Suprapubic skin (tissue), 3 donors: ENCODE measurements around the gene ERF.

Source experiments
- EP300 ChIP-seq: sonication (generic); formaldehyde crosslinking; IDR thresholded peaks from one replicate; pipeline ENCODE4 v1.6.1; 2017; ENCODE audit warnings: antibody characterized with exemption
- TF ChIP-seq, protein P1 (sequence below), 2 donors: fragments of 200-600 bp in 1 of 2; fragments of 450-650 bp in 1 of 2; sonication (generic) in 1 of 2; IDR thresholded peaks; one replicate each; pipeline ENCODE4 v1.5.1; 2016 to 2019; ENCODE audit warnings: antibody characterized with exemption in 2 of 2, mild to moderate bottlenecking in 1 of 2, moderate library complexity in 1 of 2

DNA sequence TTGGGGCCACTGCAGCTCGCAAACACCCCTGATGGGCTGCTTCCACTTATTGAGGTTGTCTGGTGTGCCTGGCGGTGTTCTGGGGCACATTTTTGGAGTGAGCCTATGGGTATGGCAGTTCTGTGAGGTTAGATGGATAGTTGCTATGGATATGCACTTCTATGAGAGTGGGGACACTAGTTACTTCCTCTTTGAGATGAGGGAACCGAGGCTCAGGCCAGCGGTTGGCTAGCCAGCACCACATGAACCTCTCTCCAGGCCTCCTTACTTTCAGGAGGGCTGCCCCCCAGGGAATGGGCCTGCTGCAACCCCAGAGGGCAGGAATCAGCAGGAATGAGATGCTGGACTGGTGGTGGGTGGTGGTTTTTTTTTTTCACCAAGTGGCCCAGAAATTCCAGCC, 33.5 kb upstream of the ERF start:
- TF ChIP-seq, protein P1, sequence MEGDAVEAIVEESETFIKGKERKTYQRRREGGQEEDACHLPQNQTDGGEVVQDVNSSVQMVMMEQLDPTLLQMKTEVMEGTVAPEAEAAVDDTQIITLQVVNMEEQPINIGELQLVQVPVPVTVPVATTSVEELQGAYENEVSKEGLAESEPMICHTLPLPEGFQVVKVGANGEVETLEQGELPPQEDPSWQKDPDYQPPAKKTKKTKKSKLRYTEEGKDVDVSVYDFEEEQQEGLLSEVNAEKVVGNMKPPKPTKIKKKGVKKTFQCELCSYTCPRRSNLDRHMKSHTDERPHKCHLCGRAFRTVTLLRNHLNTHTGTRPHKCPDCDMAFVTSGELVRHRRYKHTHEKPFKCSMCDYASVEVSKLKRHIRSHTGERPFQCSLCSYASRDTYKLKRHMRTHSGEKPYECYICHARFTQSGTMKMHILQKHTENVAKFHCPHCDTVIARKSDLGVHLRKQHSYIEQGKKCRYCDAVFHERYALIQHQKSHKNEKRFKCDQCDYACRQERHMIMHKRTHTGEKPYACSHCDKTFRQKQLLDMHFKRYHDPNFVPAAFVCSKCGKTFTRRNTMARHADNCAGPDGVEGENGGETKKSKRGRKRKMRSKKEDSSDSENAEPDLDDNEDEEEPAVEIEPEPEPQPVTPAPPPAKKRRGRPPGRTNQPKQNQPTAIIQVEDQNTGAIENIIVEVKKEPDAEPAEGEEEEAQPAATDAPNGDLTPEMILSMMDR (IDR thresholded peaks at IDR 0.05): no peak
- TF ChIP-seq EP300: no peak
